HG03520 (cell line): ENCODE results near the gene DTX1.

Source experiments
- ATAC-seq: cut with Tn5 transposase; IDR thresholded peaks from one replicate; pipeline ENCODE4 v1.9.1; 2021; ENCODE audit warnings: mild to moderate bottlenecking, moderate library complexity; ENCODE audit not compliant: unreplicated experiment

Gene DTX1

GRCh38 chr12:113070117-113070906, 13.8 kb downstream of the DTX1 start:
- ATAC-seq = no peak

GRCh38 chr12:113071135-113072112, 14.9 kb downstream of the DTX1 start:
- ATAC-seq = no peak

- no peak for ATAC-seq
Observed at GRCh38 chr12:113072136-113072535, 15.6 kb downstream of the DTX1 start.

- no peak for ATAC-seq
Observed at GRCh38 chr12:113073586-113073985, 17.1 kb downstream of the DTX1 start.

- ATAC-seq = peak; percentile 90
Observed at GRCh38 chr12:113075137-113075683, 18.7 kb downstream of the DTX1 start.

GRCh38 chr12:113077057-113077858, 20.7 kb downstream of the DTX1 start:
- ATAC-seq = no peak

GRCh38 chr12:113077859-113078255, 21.3 kb downstream of the DTX1 start:
- no peak for ATAC-seq

- ATAC-seq = no peak
Observed at GRCh38 chr12:113081873-113082272, 25.3 kb downstream of the DTX1 start.

- ATAC-seq = no peak
Observed at GRCh38 chr12:113082486-113083148, 26.1 kb downstream of the DTX1 start.

GRCh38 chr12:113083863-113084435, 27.4 kb downstream of the DTX1 start:
- ATAC-seq = no peak

- ATAC-seq = no peak
Observed at GRCh38 chr12:113086249-113087164, 30.0 kb downstream of the DTX1 start.

GRCh38 chr12:113087193-113087592, 30.7 kb downstream of the DTX1 start:
- no peak for ATAC-seq

- ATAC-seq = no peak
Observed at GRCh38 chr12:113088037-113088436, 31.5 kb downstream of the DTX1 start.

GRCh38 chr12:113088971-113089756, 32.6 kb downstream of the DTX1 start:
- ATAC-seq = no peak

- ATAC-seq = no peak
Observed at GRCh38 chr12:113089839-113090238, 33.3 kb downstream of the DTX1 start.

- no peak for ATAC-seq
Observed at GRCh38 chr12:113090740-113091139, 34.2 kb downstream of the DTX1 start.

- no peak for ATAC-seq
Observed at GRCh38 chr12:113091506-113091905, 35.0 kb downstream of the DTX1 start.
